CD4-positive, alpha-beta T cell treated with Interleukin-17A for 1 hour (primary cell): ENCODE results near the gene TSPAN31.

Experiments
- DNase-seq: peaks from one replicate; pipeline ENCODE4 v3.0.0-alpha.2; 2020

The TSPAN31 gene

GRCh38 chr12:57722716-57723629 is 21.9 kb upstream of the TSPAN31 start:
- DNase-seq, result no peak

- DNase-seq, result no peak
Observed at GRCh38 chr12:57723630-57723962, 21.2 kb upstream of the TSPAN31 start.

- no peak for DNase-seq
Observed at GRCh38 chr12:57724003-57724935, 20.6 kb upstream of the TSPAN31 start.

DNA sequence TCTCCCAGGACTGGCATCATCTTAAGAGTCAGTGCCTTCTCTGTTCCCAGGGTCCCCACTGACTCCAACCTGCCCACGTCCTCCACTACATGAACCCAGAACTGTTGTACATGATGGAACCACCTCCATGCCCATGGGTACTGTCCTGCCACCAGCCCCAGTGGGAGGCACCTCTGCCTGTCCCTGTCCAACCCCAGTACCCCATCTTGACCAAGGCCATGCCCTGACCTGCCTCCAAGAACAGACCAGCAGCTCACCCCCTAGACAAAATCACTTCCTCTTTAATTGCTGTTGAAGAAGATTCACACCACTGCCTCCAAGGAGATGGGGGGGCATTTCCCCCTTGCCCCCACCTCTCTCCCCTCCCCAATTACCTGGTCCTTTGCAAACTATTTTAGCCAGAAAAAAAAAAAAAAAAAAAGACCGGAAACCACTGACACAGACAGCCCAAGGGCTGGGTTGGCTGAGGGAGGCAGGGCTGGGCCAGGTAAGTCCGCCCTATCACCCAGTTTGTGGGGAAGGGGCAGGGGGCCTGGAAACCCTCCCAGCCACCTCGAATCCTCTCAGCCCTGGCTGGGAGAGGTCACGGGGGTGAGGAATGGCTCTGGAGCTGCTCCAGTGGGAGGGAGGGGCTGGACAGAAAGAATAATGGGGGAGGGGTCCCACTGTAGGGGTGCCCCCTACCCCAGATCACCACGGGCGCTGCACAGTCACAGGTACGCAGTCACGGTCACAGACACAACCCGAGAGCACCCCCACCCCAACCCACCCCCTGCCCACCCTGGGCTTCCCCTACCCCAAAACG is 19.7 kb upstream of the TSPAN31 start:
- no peak for DNase-seq

DNA sequence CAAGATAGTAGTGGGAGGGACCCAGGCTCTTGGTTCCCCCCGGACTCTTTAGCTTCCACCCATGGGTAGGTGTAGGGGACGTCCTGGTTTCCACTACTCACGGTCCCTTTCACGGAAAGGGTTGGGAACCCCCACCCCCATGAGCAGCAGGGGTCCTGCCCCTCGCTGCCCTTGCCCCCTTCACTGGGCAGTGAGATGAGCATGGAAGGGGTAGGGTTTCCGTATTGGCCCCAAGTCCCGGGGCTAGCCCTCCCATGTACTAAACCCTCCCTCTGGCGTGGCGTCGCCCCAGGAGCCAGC is 19.0 kb upstream of the TSPAN31 start:
- DNase-seq, result no peak

DNA sequence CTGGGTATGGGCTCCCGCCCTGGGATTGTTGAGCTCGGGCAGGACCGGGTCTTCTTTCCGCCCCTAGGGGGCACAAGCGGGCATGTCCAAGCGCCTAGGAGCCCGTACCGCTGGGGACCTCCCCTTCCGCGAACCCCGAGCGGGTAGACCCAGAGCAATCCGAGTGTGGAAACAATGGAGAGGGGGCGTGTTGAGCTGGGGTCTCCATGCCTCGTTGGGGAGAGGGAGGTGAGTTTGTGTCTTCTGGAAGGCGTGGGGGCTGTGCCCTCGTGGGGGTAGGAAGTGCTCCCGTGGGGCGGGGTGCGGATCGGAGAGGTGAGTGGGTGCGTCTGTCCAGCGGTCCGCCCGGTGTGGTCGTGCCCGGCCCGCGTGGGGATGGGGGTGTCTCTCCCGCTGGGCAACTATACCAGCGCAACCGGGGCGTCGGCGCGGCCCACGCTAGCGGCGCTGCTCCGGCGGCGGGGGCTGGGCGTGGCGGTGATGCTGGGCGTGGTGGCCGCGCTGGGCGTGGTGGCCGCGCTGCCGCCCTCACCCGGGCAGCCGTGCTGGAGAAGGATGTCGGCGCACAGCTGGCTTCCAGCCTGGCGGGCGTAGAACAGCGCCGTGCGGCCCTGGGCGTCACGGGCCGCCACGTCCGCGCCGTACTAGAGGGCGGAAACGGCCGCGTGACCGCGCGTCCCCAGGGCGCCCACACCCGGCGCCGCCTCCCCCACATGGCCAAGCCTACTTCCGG is 18.5 kb upstream of the TSPAN31 start:
- peak; percentile 40 for DNase-seq

GRCh38 chr12:57726884-57727757 is 17.7 kb upstream of the TSPAN31 start:
- no peak for DNase-seq

DNA sequence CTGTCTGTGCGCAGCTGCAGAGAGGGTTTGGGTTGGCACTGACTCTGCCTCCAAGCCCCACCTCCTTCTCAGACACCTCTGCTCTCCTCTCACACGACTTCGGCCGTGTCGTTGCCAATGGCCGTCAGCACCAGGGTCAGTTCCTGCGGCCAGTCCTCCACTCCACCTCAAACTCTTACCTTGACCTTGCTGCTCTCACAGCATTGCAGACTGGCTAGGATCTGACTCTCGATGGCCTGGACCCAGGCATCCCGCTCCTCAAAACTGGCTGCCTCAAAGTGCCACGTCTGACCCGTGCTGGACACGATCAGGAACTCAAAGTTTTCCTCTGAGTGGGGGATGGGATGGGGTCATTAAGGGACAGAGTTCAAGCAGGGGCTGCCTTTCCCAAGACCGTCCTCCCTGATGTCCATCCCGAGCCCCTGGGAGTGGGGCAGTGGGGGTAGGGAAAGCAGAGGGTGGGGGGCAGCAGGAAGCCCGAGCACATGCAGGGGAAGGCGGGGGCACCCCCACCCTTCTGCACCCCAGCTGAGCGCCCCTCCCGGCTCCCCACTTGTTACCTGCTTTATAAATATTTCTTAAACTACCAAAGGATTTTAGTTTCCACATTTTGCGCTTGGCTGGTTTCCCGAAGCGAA is 17.0 kb upstream of the TSPAN31 start:
- no peak for DNase-seq

GRCh38 chr12:57729321-57729844 is 15.5 kb upstream of the TSPAN31 start:
- no peak for DNase-seq

- DNase-seq, result no peak
Observed at GRCh38 chr12:57730336-57731067, 14.3 kb upstream of the TSPAN31 start.

DNA sequence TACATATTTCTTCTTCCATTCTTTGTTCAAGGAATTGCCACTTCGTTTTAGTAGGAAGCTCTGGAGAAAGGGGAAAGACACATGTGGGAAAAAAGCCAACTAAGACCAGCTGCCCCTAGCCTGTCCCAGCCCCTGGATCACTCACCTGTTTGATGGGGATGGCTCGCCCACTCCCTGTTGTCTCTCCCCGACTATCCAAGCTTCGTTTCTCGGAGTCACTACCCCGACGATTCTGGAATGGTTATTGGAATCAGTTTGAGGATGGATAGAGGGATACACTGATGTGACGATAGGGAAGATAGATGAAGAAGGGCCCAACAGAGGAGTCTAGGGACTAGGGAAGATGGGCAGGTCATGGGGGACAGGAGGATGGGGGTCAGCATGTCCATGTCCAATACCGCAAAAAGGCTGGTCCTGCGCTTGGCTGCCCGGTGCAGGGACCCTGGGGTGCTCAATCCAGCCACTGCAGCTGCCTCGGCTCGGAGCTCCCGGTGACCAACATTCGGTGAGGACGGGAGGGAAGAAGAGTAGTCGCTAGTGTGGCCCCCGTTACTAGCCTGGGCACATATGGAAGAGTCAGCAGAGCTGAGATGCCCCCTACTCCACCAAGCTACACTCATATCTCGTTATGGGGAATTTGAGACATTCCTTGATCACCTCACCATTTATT is 13.3 kb upstream of the TSPAN31 start:
- no peak for DNase-seq

- DNase-seq, result no peak
Observed at GRCh38 chr12:57732270-57732669, 12.6 kb upstream of the TSPAN31 start.

- no peak for DNase-seq
Observed at GRCh38 chr12:57732726-57733593, 11.9 kb upstream of the TSPAN31 start.

DNA sequence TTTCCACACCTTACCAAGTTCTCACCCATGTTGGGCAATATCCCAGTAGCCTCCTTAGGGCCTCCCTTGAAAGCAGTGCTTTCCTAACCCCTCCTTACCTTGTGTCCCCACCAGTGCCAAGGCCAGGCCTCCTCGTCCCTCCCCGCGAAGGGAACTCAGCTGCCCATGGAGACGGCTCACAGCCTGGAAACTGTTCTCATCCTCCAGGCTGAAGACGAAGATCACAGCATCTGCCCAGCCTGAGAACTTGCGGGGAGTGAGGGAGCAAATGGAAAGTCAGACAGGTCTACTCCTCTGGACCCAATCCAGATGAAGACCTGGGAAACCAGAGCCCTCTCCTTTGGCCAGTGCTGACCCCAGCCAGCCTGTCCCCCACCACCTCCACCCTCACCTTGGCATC is 10.9 kb upstream of the TSPAN31 start:
- no peak for DNase-seq

- no peak for DNase-seq
Observed at GRCh38 chr12:57734591-57734990, 10.2 kb upstream of the TSPAN31 start.

GRCh38 chr12:57735198-57735855 is 9.5 kb upstream of the TSPAN31 start:
- DNase-seq, result no peak

DNA sequence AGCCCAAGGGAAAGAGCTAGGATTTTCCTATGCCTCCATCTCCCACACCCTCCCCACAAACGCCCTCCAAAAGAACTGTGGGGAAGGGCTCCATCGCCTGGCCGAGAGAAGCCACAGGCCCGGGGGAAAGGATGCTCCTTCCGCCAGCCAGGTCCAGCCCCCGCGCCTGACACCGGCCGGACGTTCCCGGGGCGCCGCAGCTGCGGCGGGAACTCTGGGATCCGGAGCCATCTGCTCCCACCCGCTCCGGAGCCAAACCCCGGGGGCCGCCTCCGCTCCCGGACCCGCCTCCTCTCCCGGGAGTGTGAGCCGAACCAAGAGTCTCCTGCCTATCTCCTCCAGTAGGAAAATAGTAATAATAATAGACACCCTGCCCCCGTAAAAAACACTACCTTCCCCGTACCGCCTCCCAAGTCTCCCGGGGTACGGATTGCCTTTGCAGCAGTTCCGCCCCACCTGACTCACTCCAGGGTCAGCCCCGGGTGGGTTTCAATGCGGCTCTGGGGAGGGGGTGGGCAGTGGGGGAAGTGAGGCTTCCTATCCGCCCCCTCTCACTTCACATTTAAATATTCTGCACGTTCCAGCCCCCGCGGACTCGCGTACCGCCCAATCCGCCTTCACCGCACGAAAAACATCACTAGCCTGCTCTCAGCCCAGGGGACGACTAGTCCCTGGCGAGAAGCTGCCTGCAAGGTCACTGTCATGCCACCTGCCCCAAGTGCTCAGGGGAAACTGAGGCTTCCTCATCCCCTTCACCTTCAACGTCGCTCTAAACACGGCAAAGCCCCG is 8.7 kb upstream of the TSPAN31 start:
- no peak for DNase-seq
